AG10803 (cell line): ENCODE measurements around the gene F8A1.
"Not testable (repeated sequence)": the region's sequence is repeated elsewhere in the genome, so short reads cannot be mapped to it uniquely, and the experiment has no call there.

Experiments
- DNase-seq: peaks from one replicate; pipeline ENCODE4 v3.0.0; 2010; ENCODE audit warnings: low read depth
- H3K4me3 ChIP-seq: 2 replicates; pipeline ENCODE4 v1.5.1; 2011; ENCODE audit warnings: mild to moderate bottlenecking, low read length, control low read depth
- TF ChIP-seq, protein P1 (sequence below): conservative IDR thresholded peaks from 2 replicates; pipeline ENCODE4 v1.5.1; 2011; ENCODE audit warnings: mild to moderate bottlenecking, low read length, control low read depth, inconsistent platforms

Gene F8A1

DNA sequence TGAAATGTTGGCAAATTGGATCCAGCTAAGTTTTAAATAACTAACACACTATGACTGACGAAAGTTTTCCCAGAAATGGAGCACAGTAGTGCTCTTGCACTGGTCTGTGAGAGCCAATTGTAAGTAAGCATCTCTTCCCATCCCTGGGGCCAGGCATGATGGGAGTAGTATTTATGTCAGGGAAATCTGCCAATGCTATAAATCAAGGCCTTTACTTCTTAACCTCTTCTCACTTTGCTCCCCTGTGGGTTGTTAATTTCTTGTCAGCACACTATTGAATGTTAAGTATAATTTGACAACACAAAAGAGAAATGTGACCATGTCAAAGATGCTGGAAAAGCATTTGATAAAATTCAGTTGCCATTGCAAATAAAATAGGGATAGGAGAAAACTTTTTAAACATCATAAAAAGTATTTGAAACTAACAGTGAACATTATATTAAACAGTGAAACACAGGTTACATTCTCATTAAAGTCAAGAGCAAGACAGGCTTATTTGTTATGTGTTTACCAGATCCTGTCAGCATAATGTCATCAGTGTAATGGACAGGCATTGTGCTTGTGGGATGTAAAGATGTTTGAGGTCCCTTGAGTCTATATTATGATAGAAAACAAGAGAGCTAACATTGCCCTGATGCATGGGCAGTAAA is 5.0 kb downstream of the F8A1 start:
- TF ChIP-seq, protein P1, sequence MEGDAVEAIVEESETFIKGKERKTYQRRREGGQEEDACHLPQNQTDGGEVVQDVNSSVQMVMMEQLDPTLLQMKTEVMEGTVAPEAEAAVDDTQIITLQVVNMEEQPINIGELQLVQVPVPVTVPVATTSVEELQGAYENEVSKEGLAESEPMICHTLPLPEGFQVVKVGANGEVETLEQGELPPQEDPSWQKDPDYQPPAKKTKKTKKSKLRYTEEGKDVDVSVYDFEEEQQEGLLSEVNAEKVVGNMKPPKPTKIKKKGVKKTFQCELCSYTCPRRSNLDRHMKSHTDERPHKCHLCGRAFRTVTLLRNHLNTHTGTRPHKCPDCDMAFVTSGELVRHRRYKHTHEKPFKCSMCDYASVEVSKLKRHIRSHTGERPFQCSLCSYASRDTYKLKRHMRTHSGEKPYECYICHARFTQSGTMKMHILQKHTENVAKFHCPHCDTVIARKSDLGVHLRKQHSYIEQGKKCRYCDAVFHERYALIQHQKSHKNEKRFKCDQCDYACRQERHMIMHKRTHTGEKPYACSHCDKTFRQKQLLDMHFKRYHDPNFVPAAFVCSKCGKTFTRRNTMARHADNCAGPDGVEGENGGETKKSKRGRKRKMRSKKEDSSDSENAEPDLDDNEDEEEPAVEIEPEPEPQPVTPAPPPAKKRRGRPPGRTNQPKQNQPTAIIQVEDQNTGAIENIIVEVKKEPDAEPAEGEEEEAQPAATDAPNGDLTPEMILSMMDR = no peak
- peak; percentile 0 for DNase-seq
- no peak overlapping the region for H3K4me3 ChIP-seq

DNA sequence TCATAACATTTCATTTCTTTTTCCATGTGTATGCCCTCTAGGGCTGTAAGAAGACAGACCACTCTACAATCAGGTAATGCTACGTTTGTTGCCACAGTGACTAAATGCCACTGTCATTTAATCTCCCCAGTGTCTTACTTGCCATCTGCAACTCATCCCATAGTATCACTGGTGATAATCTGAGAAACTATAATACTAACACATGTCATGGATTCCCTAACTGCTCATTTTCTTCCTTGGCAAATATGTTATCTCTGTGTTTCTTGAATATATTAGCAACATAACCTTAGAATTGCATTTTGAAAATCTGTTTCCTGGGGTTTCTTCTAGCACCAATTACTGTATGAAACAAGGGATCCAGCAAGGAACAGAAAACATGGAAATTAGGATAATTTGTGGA is 6.1 kb downstream of the F8A1 start:
- TF ChIP-seq, protein P1 = no peak
- DNase-seq = no peak
- no peak overlapping the region for H3K4me3 ChIP-seq

DNA sequence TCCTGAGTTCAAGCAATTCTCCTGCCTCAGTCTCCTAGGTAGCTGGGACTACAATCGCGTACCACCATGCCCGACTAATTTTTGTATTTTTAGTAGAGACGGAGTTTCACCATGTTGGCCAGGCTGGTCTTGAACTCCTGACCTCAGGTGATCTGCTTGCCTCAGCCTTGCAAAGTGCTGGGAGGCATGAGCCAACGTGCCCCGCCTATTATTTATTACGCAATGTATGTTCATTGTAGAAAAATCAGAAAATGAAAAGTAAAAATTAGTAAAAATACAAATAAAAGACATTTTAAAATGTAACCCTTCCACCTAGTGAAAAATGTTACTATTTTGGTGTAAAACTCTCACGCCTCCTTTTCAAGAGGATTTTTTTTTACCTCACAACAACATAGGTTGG is 14.2 kb downstream of the F8A1 start:
- TF ChIP-seq, protein P1 = no peak
- no peak for DNase-seq
- H3K4me3 ChIP-seq = no peak overlapping the region

DNA sequence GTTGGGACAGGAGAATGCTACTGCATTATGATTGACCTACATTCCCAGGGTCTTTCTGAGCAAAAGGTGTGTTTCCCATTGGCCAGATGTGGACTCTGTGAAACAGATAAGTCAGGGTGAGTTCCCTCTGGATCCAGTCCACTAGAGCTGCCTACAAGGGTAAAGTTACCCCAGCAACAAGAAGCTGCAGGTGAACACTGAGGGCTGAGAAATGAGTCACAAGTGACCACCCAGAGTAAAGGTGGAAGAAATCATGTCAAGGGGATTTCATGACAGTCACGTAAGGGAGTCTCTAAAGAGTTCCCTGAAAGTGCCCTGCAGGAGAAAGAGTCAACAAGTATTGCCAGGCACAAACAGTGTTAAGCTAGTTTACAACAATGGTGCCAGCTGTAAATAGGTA is 16.3 kb downstream of the F8A1 start:
- no peak for DNase-seq
- TF ChIP-seq, protein P1 = no peak
- H3K4me3 ChIP-seq = no peak overlapping the region

DNA sequence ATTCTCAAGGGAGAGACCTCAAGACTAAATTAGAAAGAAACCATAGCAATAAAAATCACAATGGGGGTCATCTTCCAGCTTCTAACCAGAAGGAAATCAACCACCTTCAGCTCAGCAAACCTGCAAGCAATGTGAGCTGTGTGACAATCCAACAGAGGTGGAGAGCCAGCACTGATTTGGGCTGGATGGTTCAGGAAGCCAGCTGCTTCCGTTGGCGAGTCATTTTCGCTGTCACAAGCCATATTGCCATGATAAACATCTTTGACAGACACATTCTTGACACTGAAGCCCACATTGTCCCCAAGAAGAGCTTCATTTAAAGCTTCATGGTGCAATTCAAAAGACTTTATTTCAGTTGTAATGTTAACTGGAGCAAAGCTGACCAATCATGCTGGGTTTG is 22.7 kb downstream of the F8A1 start:
- no peak overlapping the region for H3K4me3 ChIP-seq
- DNase-seq = no peak
- TF ChIP-seq, protein P1 = no peak

DNA sequence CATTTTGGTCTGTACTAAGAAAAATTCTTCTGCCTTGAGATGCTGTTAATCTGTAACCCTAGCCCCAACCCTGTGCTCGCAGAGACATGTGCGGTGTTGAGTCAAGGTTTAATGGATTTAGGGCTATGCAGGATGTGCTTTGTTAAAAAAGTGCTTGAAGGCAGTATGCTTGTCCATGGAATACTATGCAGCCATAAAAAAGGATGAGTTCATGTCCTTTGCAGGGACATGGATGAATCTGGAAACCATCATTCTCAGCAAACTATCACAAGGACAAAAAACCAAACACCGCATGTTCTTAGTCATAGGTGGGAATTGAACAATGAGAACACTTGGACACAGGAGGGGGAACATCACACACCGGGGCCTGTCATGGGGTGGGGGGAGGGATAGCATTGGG is 23.9 kb downstream of the F8A1 start:
- not testable (repeated sequence) for H3K4me3 ChIP-seq, DNase-seq

DNA sequence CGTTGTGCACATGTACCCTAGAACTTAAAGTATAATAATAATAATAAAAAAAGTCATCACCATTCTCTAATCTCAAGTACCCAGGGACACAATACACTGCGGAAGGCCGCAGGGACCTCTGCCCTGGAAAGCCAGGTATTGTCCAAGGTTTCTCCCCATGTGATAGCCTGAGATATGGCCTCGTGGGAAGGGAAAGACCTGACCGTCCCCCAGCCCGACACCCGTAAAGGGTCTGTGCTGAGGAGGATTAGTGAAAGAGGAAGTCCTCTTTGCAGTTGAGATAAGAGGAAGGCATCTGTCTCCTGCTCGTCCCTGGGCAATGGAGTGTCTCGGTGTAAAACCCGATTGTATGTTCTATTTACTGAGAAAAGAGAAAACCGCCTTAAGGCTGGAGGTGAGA is 24.4 kb downstream of the F8A1 start:
- not testable (repeated sequence) for DNase-seq, H3K4me3 ChIP-seq

DNA sequence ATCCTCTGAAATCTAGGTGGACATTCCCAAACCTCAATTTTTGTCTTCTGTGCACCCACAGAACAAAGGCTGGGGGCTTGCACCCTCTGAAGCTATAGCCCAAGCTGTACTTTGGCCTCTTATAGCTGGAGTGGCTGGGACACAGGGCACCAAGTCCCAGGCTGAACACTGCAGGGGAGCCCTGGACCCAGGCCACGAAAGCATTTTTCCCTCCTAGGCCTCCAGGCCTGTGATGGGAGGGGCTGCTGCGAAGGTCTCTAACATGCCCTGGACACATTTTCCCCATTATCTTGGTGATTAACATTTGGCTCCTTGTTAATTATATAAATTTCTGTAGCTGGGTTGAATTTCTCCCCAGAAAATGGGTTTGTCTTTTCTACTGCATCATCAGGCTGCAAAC is 27.9 kb downstream of the F8A1 start:
- DNase-seq = no peak
- H3K4me3 ChIP-seq = no peak overlapping the region
- TF ChIP-seq, protein P1 = no peak
